HEK293 (cell line): ENCODE measurements around the gene MRPS22.

Experiments
- BCL11B ChIP-seq: fragments of 450-650 bp; formaldehyde crosslinking; IDR thresholded peaks from 2 replicates; pipeline ENCODE4 v1.5.1; 2016; ENCODE audit warnings: low read depth, missing biosample characterization, missing genetic modification characterization
- GLI2 ChIP-seq: fragments of 450-650 bp; formaldehyde crosslinking; IDR thresholded peaks from 2 replicates; pipeline ENCODE4; 2017; ENCODE audit warnings: missing biosample characterization, missing genetic modification characterization, low read depth, borderline replicate concordance
- HOXD13 ChIP-seq: sonication (generic); formaldehyde crosslinking; IDR thresholded peaks from 2 replicates; pipeline ENCODE4 v1.8.0; 2022; ENCODE audit warnings: missing genetic modification reagents, borderline replicate concordance
- KLF16 ChIP-seq: fragments of 450-650 bp; formaldehyde crosslinking; IDR thresholded peaks from 2 replicates; pipeline ENCODE4 v1.5.1; 2017; ENCODE audit warnings: missing biosample characterization, missing genetic modification characterization
- SALL2 ChIP-seq: fragments of 450-650 bp; formaldehyde crosslinking; IDR thresholded peaks from 2 replicates; pipeline ENCODE4 v1.5.0; 2017; ENCODE audit warnings: missing biosample characterization, mild to moderate bottlenecking, missing genetic modification characterization, borderline replicate concordance
- SCRT2 ChIP-seq: fragments of 450-650 bp; formaldehyde crosslinking; IDR thresholded peaks from 2 replicates; pipeline ENCODE4 v1.5.1; 2016; ENCODE audit warnings: missing biosample characterization, missing genetic modification characterization
- SETDB1 ChIP-seq: IDR thresholded peaks from one replicate; pipeline ENCODE4 v1.6.1; 2017; ENCODE audit warnings: mild to moderate bottlenecking, low read length, moderate library complexity, mixed read lengths; ENCODE audit not compliant: insufficient read length
- SP3 ChIP-seq: fragments of 450-650 bp; formaldehyde crosslinking; IDR thresholded peaks from 2 replicates; pipeline ENCODE4 v1.5.1; 2016; ENCODE audit warnings: missing biosample characterization, missing genetic modification characterization
- TCF7L2 ChIP-seq: IDR thresholded peaks from 2 replicates; pipeline ENCODE4 v1.6.1; 2011; ENCODE audit warnings: low read depth, mild to moderate bottlenecking, inconsistent platforms, low read length, moderate library complexity, borderline replicate concordance
- WT1 ChIP-seq: fragments of 450-650 bp; formaldehyde crosslinking; IDR thresholded peaks from 2 replicates; pipeline ENCODE4 v1.5.1; 2016; ENCODE audit warnings: missing biosample characterization, missing genetic modification characterization
- ZBTB1 ChIP-seq: fragments of 450-650 bp; formaldehyde crosslinking; IDR thresholded peaks from 2 replicates; pipeline ENCODE4 v1.5.1; 2016; ENCODE audit warnings: missing biosample characterization, missing genetic modification characterization
- ZFP69B ChIP-seq: fragments of 450-650 bp; formaldehyde crosslinking; IDR thresholded peaks from 2 replicates; pipeline ENCODE4 v1.5.1; 2016; ENCODE audit warnings: missing biosample characterization, missing genetic modification characterization
- ZNF169 ChIP-seq: fragments of 450-650 bp; formaldehyde crosslinking; IDR thresholded peaks from 2 replicates; pipeline ENCODE4 v1.5.1; 2016; ENCODE audit warnings: missing biosample characterization, missing genetic modification characterization
- ZNF248 ChIP-seq: fragments of 450-650 bp; formaldehyde crosslinking; IDR thresholded peaks from 2 replicates; pipeline ENCODE4 v1.5.1; 2017; ENCODE audit warnings: missing biosample characterization, missing genetic modification characterization
- ZNF266 ChIP-seq: fragments of 450-650 bp; formaldehyde crosslinking; IDR thresholded peaks from 2 replicates; pipeline ENCODE4 v1.5.1; 2016; ENCODE audit warnings: missing biosample characterization, missing genetic modification characterization, low read depth
- ZNF416 ChIP-seq: fragments of 450-650 bp; formaldehyde crosslinking; IDR thresholded peaks from 2 replicates; pipeline ENCODE4 v1.5.1; 2016; ENCODE audit warnings: missing biosample characterization, missing genetic modification characterization
- ZNF473 ChIP-seq: fragments of 450-650 bp; formaldehyde crosslinking; IDR thresholded peaks from 2 replicates; pipeline ENCODE4 v1.5.1; 2017; ENCODE audit warnings: missing biosample characterization, missing genetic modification characterization
- ZNF48 ChIP-seq: fragments of 450-650 bp; formaldehyde crosslinking; IDR thresholded peaks from 2 replicates; pipeline ENCODE4 v1.5.1; 2016; ENCODE audit warnings: missing biosample characterization, missing genetic modification characterization
- ZNF501 ChIP-seq: fragments of 450-650 bp; formaldehyde crosslinking; IDR thresholded peaks from 2 replicates; pipeline ENCODE4 v1.5.1; 2016; ENCODE audit warnings: missing biosample characterization, missing genetic modification characterization
- ZNF530 ChIP-seq: fragments of 450-650 bp; formaldehyde crosslinking; IDR thresholded peaks from 2 replicates; pipeline ENCODE4 v1.5.1; 2016; ENCODE audit warnings: low read depth, missing biosample characterization, missing genetic modification characterization
- ZNF610 ChIP-seq: fragments of 450-650 bp; formaldehyde crosslinking; IDR thresholded peaks from 2 replicates; pipeline ENCODE4 v1.5.1; 2016; ENCODE audit warnings: missing biosample characterization, missing genetic modification characterization, borderline replicate concordance
- ZNF621 ChIP-seq: fragments of 450-650 bp; formaldehyde crosslinking; IDR thresholded peaks from 2 replicates; pipeline ENCODE4 v1.5.1; 2017; ENCODE audit warnings: missing biosample characterization, missing genetic modification characterization
- ZNF624 ChIP-seq: fragments of 450-650 bp; formaldehyde crosslinking; IDR thresholded peaks from 2 replicates; pipeline ENCODE4 v1.5.1; 2017; ENCODE audit warnings: missing biosample characterization, missing genetic modification characterization
- ZNF664 ChIP-seq: fragments of 450-650 bp; formaldehyde crosslinking; IDR thresholded peaks from 2 replicates; pipeline ENCODE4 v1.5.1; 2016; ENCODE audit warnings: missing biosample characterization, missing genetic modification characterization
- ZNF76 ChIP-seq: fragments of 450-650 bp; formaldehyde crosslinking; IDR thresholded peaks from 2 replicates; pipeline ENCODE4; 2016; ENCODE audit warnings: low read depth, missing biosample characterization, missing genetic modification characterization, borderline replicate concordance
- ZNF785 ChIP-seq: fragments of 450-650 bp; formaldehyde crosslinking; IDR thresholded peaks from 2 replicates; pipeline ENCODE4 v1.5.1; 2016; ENCODE audit warnings: missing biosample characterization, missing genetic modification characterization
- ZNF837 ChIP-seq: fragments of 450-650 bp; formaldehyde crosslinking; IDR thresholded peaks from 2 replicates; pipeline ENCODE4 v1.5.1; 2016; ENCODE audit warnings: missing biosample characterization, missing genetic modification characterization
- ZSCAN16 ChIP-seq: fragments of 450-650 bp; formaldehyde crosslinking; IDR thresholded peaks from 2 replicates; pipeline ENCODE4 v1.5.1; 2016; ENCODE audit warnings: missing biosample characterization, missing genetic modification characterization
- ZXDB ChIP-seq: fragments of 450-650 bp; formaldehyde crosslinking; IDR thresholded peaks from 2 replicates; pipeline ENCODE4 v1.5.1; 2016; ENCODE audit warnings: missing biosample characterization, missing genetic modification characterization
- TF ChIP-seq, protein P1 (sequence below): fragments of 450-650 bp; formaldehyde crosslinking; IDR thresholded peaks from 2 replicates; pipeline ENCODE4; 2016; ENCODE audit warnings: missing biosample characterization, missing genetic modification characterization
- TF ChIP-seq, protein P2 (sequence below): fragments of 450-650 bp; formaldehyde crosslinking; IDR thresholded peaks from 2 replicates; pipeline ENCODE4 v1.5.1; 2016; ENCODE audit warnings: missing biosample characterization, missing genetic modification characterization
- TF ChIP-seq, protein P3 (sequence below): fragments of 450-650 bp; formaldehyde crosslinking; IDR thresholded peaks from 2 replicates; pipeline ENCODE4 v1.5.1; 2016; ENCODE audit warnings: missing biosample characterization, missing genetic modification characterization
- TF ChIP-seq, protein P4 (sequence below): fragments of 450-650 bp; formaldehyde crosslinking; IDR thresholded peaks from 2 replicates; pipeline ENCODE4 v1.5.1; 2016; ENCODE audit warnings: missing biosample characterization, missing genetic modification characterization

Gene MRPS22

DNA sequence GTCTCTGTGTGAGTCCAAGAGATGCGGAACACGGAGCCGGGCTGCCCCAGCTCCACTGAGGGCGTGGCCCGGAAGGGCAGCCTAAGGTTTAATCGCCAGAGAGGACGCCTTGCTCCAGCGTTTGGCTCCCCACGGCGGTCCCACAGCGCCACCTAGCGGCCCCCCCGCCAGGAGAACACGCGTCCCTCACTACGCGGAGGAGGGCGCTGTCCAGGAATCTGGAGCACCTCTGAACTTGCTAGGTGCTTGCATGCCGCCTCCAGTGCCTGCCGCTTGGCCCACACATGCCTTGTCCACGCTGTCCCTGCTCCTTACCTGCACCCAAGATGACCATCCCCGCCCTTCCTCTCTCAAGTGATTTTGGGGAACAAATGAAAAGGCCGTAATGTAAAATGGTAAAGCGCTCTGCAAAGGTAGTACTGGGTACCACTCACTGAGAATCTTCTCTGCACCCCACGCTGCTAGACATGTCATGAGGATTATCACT is 14.4 kb upstream of the MRPS22 start (continued):
- TF ChIP-seq ZNF785 (tag by site-specific recombination) (no peak), ZBTB1 (tag by site-specific recombination) (no peak), SP3 (tag by site-specific recombination) (peak; percentile 25; the same call in 1 of the 2 replicates), ZNF169 (tag by site-specific recombination) (no peak), ZNF248 (no peak), GLI2 (tag by site-specific recombination) (no peak), ZNF416 (tag by site-specific recombination) (no peak), ZNF664 (tag by site-specific recombination) (no peak), SCRT2 (no peak), ZNF473 (tag by site-specific recombination) (no peak), KLF16 (tag by site-specific recombination) (no peak), ZNF266 (tag by site-specific recombination) (no peak), ZNF837 (tag by site-specific recombination) (no peak), SETDB1 (no peak), ZNF48 (tag by site-specific recombination) (no peak), ZNF530 (tag by site-specific recombination) (no peak), ZXDB (tag by site-specific recombination) (0 out of 2 replicates have a peak, but pooled peaks have one; percentile 23), ZSCAN16 (tag by site-specific recombination) (no peak), ZNF501 (tag by site-specific recombination) (no peak), BCL11B (no peak), ZFP69B (tag by site-specific recombination) (0 out of 2 replicates have a peak, but pooled peaks have one; percentile 14), ZNF624 (tag by site-specific recombination) (no peak), ZNF610 (tag by site-specific recombination) (no peak), TCF7L2 (no peak), ZNF76 (no peak), SALL2 (no peak), ZNF621 (tag by site-specific recombination) (no peak), HOXD13 (CRISPR knock-in tag) (no peak), WT1 (tag by site-specific recombination) (no peak)
- TF ChIP-seq, protein P1, sequence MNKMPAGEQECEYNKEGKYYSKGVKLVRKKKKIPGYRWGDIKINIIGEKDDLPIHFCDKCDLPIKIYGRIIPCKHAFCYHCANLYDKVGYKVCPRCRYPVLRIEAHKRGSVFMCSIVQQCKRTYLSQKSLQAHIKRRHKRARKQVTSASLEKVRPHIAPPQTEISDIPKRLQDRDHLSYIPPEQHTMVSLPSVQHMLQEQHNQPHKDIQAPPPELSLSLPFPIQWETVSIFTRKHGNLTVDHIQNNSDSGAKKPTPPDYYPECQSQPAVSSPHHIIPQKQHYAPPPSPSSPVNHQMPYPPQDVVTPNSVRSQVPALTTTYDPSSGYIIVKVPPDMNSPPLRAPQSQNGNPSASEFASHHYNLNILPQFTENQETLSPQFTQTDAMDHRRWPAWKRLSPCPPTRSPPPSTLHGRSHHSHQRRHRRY (tag by site-specific recombination): no peak
- TF ChIP-seq, protein P2, sequence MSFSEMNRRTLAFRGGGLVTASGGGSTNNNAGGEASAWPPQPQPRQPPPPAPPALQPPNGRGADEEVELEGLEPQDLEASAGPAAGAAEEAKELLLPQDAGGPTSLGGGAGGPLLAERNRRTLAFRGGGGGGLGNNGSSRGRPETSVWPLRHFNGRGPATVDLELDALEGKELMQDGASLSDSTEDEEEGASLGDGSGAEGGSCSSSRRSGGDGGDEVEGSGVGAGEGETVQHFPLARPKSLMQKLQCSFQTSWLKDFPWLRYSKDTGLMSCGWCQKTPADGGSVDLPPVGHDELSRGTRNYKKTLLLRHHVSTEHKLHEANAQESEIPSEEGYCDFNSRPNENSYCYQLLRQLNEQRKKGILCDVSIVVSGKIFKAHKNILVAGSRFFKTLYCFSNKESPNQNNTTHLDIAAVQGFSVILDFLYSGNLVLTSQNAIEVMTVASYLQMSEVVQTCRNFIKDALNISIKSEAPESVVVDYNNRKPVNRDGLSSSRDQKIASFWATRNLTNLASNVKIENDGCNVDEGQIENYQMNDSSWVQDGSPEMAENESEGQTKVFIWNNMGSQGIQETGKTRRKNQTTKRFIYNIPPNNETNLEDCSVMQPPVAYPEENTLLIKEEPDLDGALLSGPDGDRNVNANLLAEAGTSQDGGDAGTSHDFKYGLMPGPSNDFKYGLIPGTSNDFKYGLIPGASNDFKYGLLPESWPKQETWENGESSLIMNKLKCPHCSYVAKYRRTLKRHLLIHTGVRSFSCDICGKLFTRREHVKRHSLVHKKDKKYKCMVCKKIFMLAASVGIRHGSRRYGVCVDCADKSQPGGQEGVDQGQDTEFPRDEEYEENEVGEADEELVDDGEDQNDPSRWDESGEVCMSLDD (tag by site-specific recombination): no peak
- TF ChIP-seq, protein P3, sequence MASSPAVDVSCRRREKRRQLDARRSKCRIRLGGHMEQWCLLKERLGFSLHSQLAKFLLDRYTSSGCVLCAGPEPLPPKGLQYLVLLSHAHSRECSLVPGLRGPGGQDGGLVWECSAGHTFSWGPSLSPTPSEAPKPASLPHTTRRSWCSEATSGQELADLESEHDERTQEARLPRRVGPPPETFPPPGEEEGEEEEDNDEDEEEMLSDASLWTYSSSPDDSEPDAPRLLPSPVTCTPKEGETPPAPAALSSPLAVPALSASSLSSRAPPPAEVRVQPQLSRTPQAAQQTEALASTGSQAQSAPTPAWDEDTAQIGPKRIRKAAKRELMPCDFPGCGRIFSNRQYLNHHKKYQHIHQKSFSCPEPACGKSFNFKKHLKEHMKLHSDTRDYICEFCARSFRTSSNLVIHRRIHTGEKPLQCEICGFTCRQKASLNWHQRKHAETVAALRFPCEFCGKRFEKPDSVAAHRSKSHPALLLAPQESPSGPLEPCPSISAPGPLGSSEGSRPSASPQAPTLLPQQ (tag by site-specific recombination): 0 out of 2 replicates have a peak, but pooled peaks have one; percentile 29
- TF ChIP-seq, protein P4, sequence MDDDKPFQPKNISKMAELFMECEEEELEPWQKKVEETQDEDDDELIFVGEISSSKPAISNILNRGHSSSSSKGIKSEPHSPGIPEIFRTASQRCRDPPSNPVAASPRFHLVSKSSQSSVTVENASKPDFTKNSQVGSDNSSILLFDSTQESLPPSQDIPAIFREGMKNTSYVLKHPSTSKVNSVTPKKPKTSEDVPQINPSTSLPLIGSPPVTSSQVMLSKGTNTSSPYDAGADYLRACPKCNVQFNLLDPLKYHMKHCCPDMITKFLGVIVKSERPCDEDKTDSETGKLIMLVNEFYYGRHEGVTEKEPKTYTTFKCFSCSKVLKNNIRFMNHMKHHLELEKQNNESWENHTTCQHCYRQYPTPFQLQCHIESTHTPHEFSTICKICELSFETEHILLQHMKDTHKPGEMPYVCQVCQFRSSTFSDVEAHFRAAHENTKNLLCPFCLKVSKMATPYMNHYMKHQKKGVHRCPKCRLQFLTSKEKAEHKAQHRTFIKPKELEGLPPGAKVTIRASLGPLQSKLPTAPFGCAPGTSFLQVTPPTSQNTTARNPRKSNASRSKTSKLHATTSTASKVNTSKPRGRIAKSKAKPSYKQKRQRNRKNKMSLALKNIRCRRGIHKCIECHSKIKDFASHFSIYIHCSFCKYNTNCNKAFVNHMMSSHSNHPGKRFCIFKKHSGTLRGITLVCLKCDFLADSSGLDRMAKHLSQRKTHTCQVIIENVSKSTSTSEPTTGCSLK (tag by site-specific recombination): no peak
